Activated T-cell treated with anti-CD3 and anti-CD28 coated beads, Interleukin-2, amount 50 U/mL, for 72 hours (primary cell): ENCODE measurements around the gene AFAP1L1. TPM values are rescaled to one million over a fixed set of nuclear protein-coding genes. Genes with fewer than 3 reads are reported as not detected.
A peak's percentile ranks its signal among the peaks of the same experiment; 100 is the strongest.
"Not testable (repeated sequence)": the region's sequence is repeated elsewhere in the genome, so short reads cannot be mapped to it uniquely, and the experiment has no call there.

ENCODE experiments used
- ATAC-seq, 2 donors: fragments of 150-1000 bp; cut with Tn5 transposase; replicated peaks in 1 of 2; 2 replicates each; pipeline ENCODE4 v1.10.0; 2021; ENCODE audit warnings: moderate library complexity in 2 of 2, mild to moderate bottlenecking in 1 of 2
- DNase-seq, 2 donors: peaks; one replicate each; pipeline ENCODE4 v3.0.0; 2021 to 2022; ENCODE audit warnings: mixed read lengths in 1 of 2
- H3K27ac Mint-ChIP-seq: one replicate; pipeline ENCODE4 v1.8.0; 2022; ENCODE audit warnings: mild to moderate bottlenecking, moderate library complexity, mixed read lengths
- H3K27me3 Mint-ChIP-seq: one replicate; pipeline ENCODE4 v1.8.0; 2022; ENCODE audit warnings: low read depth, mixed read lengths
- H3K36me3 Mint-ChIP-seq, 2 donors: one replicate each; pipeline ENCODE4 v1.8.0; 2022; ENCODE audit warnings: mixed read lengths in 2 of 2, mild to moderate bottlenecking in 1 of 2; ENCODE audit not compliant: insufficient read depth in 2 of 2
- H3K4me1 Mint-ChIP-seq: one replicate; pipeline ENCODE4 v1.8.0; 2022; ENCODE audit warnings: low read depth, mixed read lengths
- H3K4me3 Mint-ChIP-seq, 2 donors: one replicate each; pipeline ENCODE4 v1.8.0; 2022; ENCODE audit warnings: mild to moderate bottlenecking in 2 of 2, mixed read lengths in 2 of 2, moderate library complexity in 2 of 2
- H3K9me3 Mint-ChIP-seq, 2 donors: one replicate each; pipeline ENCODE4 v1.8.0; 2022; ENCODE audit warnings: mixed read lengths in 2 of 2
- total RNA-seq, 2 donors: library from RNA; stranded (reverse); gene quantifications; one replicate each; pipeline ENCODE4 v1.2.3, GENCODE V29; 2022

Gene AFAP1L1
- total RNA-seq, 2 donors from 2014 or later: 0.12 to 0.17 TPM

- H3K9me3 Mint-ChIP-seq: peaks cover 0 to 4% of the 10 kb centered on the region in 2 donors
- peaks cover 0 to 5% of the 10 kb centered on the region in 2 donors for H3K36me3 Mint-ChIP-seq
- no peak overlapping the region for H3K27ac Mint-ChIP-seq
- H3K4me1 Mint-ChIP-seq: peaks cover 20% of the 10 kb centered on the region
- no peak overlapping the region for H3K4me3 Mint-ChIP-seq
- DNase-seq (no peak), ATAC-seq (no peak)
- peaks cover 16% of the 10 kb centered on the region for H3K27me3 Mint-ChIP-seq
Measured at GRCh38 chr5:149267241-149267973, 4.3 kb upstream of the AFAP1L1 start.

GRCh38 chr5:149268928-149269557, 2.6 kb upstream of the AFAP1L1 start:
- H3K27me3 Mint-ChIP-seq: peaks cover 32% of the 10 kb centered on the region
- H3K27ac Mint-ChIP-seq: no peak overlapping the region
- peaks cover 0 to 4% of the 10 kb centered on the region in 2 donors for H3K9me3 Mint-ChIP-seq
- no peak for DNase-seq
- peaks cover 0 to 5% of the 10 kb centered on the region in 2 donors for H3K36me3 Mint-ChIP-seq
- peak; percentile 57 to 63 for ATAC-seq
- H3K4me3 Mint-ChIP-seq: no peak overlapping the region
- H3K4me1 Mint-ChIP-seq: peaks cover 19% of the 10 kb centered on the region

- Mint-ChIP-seq H3K9me3 (peaks cover 0 to 4% of the 10 kb centered on the region in 2 donors), H3K27ac (no peak overlapping the region), H3K36me3 (peaks cover 0 to 5% of the 10 kb centered on the region in 2 donors), H3K4me3 (peak overlapping the region; percentile 76 to 84), H3K27me3 (peaks cover 42% of the 10 kb centered on the region), H3K4me1 (peaks cover 14% of the 10 kb centered on the region)
- ATAC-seq (no peak), DNase-seq (no peak)
Measured at GRCh38 chr5:149271195-149271715, 404 bp upstream of the AFAP1L1 start.

GRCh38 chr5:149272781-149273180, 1.1 kb downstream of the AFAP1L1 start:
- not testable (repeated sequence) for ATAC-seq, H3K36me3 Mint-ChIP-seq, H3K9me3 Mint-ChIP-seq, H3K27ac Mint-ChIP-seq, DNase-seq
- H3K4me3 Mint-ChIP-seq: peak overlapping the region in 1 of 2 donors; percentile 90
- H3K27me3 Mint-ChIP-seq: peaks cover 55% of the 10 kb centered on the region
- peaks cover 14% of the 10 kb centered on the region for H3K4me1 Mint-ChIP-seq

GRCh38 chr5:149273237-149273636, 1.6 kb downstream of the AFAP1L1 start:
- Mint-ChIP-seq H3K36me3 (peaks cover 0 to 5% of the 10 kb centered on the region in 2 donors), H3K27me3 (peaks cover 60% of the 10 kb centered on the region), H3K4me3 (peak overlapping the region in 1 of 2 donors; percentile 90), H3K4me1 (peaks cover 14% of the 10 kb centered on the region), H3K9me3 (peaks cover 0 to 4% of the 10 kb centered on the region in 2 donors), H3K27ac (no peak overlapping the region)
- ATAC-seq: no peak
- DNase-seq: no peak

GRCh38 chr5:149273950-149274349, 2.3 kb downstream of the AFAP1L1 start:
- Mint-ChIP-seq H3K36me3 (peaks cover 0 to 3% of the 10 kb centered on the region in 2 donors), H3K27me3 (peaks cover 62% of the 10 kb centered on the region), H3K4me3 (no peak overlapping the region), H3K4me1 (peaks cover 14% of the 10 kb centered on the region), H3K27ac (no peak overlapping the region), H3K9me3 (peaks cover 0 to 2% of the 10 kb centered on the region in 2 donors)
- DNase-seq: no peak
- ATAC-seq: no peak

DNA sequence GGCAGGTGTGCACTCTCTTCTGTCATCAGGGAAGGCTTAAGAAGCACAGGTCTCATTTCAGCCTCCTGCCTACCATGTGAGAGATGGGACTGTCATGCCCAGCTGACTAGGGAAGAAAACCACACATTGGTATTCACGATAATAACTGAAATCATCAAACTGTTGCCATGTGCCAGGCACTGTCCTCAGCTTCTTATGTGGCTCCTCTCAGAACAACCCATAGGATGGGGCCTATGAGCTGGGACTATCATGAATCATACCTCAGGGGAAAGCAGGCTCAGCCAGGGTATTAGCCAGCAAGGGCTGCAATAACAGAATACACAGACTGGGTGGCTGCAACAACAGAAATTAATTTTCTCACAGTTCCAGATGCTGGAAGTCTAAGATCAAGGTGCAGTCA, 3.3 kb downstream of the AFAP1L1 start:
- Mint-ChIP-seq H3K4me1 (peaks cover 14% of the 10 kb centered on the region), H3K27me3 (peaks cover 62% of the 10 kb centered on the region), H3K4me3 (no peak overlapping the region), H3K36me3 (no peaks in the 10 kb centered on the region), H3K27ac (no peak overlapping the region), H3K9me3 (no peaks in the 10 kb centered on the region)
- ATAC-seq (no peak), DNase-seq (no peak)

- H3K9me3 Mint-ChIP-seq: no peaks in the 10 kb centered on the region
- H3K27ac Mint-ChIP-seq: no peak overlapping the region
- H3K4me3 Mint-ChIP-seq: no peak overlapping the region
- no peak for ATAC-seq
- no peak for DNase-seq
- peaks cover 42% of the 10 kb centered on the region for H3K27me3 Mint-ChIP-seq
- no peaks in the 10 kb centered on the region for H3K4me1 Mint-ChIP-seq
- H3K36me3 Mint-ChIP-seq: no peaks in the 10 kb centered on the region
Measured at GRCh38 chr5:149277801-149278200, 6.1 kb downstream of the AFAP1L1 start.

- H3K9me3 Mint-ChIP-seq: no peaks in the 10 kb centered on the region
- H3K4me1 Mint-ChIP-seq: no peaks in the 10 kb centered on the region
- peaks cover 34% of the 10 kb centered on the region for H3K27me3 Mint-ChIP-seq
- H3K4me3 Mint-ChIP-seq: no peak overlapping the region
- H3K27ac Mint-ChIP-seq: no peak overlapping the region
- no peaks in the 10 kb centered on the region for H3K36me3 Mint-ChIP-seq
- DNase-seq: no peak
- no peak for ATAC-seq
Measured at GRCh38 chr5:149278451-149279210, 7.0 kb downstream of the AFAP1L1 start.

DNA sequence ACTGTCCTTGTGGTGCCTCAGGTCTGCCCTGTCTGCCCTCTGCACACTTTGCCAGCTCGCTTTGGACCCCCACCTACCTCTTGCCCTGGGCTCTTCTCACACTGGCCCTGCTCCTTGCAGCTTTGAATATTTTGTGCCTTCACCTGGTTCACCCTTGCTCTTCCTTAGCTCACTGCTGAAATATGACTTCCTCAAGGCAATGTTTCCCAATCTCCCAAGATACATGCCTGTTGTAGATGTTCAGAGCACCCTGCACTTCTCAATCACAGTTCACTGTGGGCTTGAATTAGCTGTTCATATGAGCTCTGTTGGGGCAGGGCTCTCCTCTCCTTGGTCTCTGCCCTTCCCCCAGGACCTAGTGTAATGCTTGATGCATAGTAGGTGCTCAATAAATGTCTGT, 8.0 kb downstream of the AFAP1L1 start:
- Mint-ChIP-seq H3K27me3 (peaks cover 30% of the 10 kb centered on the region), H3K4me3 (no peak overlapping the region), H3K27ac (no peak overlapping the region), H3K4me1 (peaks cover 4% of the 10 kb centered on the region), H3K9me3 (no peaks in the 10 kb centered on the region), H3K36me3 (no peaks in the 10 kb centered on the region)
- DNase-seq (no peak), ATAC-seq (no peak)

DNA sequence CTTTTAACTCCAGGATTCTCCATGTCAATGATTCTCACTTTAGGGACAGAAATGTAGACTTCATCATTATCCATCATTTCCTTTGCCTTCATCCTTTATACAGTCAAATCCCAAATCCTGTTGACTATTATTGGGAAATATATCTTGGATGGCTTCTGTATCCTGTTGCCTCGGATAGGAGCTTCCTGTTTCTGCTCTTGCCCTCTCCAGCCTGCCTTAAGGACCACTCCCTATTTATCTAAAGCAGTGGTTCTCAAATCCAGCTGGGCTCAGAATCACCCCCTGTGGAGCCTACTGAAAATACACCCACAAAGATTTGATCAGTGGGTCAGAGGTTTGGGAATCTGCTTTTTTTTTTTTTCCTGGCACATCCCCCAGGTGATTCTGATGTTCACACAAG, 8.5 kb downstream of the AFAP1L1 start:
- Mint-ChIP-seq H3K27ac (no peak overlapping the region), H3K36me3 (no peaks in the 10 kb centered on the region), H3K4me1 (peaks cover 7% of the 10 kb centered on the region), H3K27me3 (peaks cover 30% of the 10 kb centered on the region), H3K9me3 (no peaks in the 10 kb centered on the region), H3K4me3 (no peak overlapping the region)
- ATAC-seq (no peak), DNase-seq (no peak)

- no peak for ATAC-seq
- Mint-ChIP-seq H3K4me1 (peaks cover 14% of the 10 kb centered on the region), H3K36me3 (no peaks in the 10 kb centered on the region), H3K27me3 (peaks cover 24% of the 10 kb centered on the region), H3K4me3 (no peak overlapping the region), H3K9me3 (no peaks in the 10 kb centered on the region), H3K27ac (no peak overlapping the region)
- DNase-seq: no peak
Measured at GRCh38 chr5:149280802-149281201, 9.1 kb downstream of the AFAP1L1 start.
